Umbilical cord (tissue), 2 donors: ENCODE data around the gene FAM3B. TPM values are rescaled to one million over a fixed set of nuclear protein-coding genes. Genes with fewer than 3 reads are reported as not detected.
"Not testable (repeated sequence)": the region's sequence is repeated elsewhere in the genome, so short reads cannot be mapped to it uniquely, and the experiment has no call there.

Experiments used
- DNase-seq: peaks from one replicate; pipeline ENCODE4 v3.0.0-alpha.2; 2015; ENCODE audit warnings: low spot score
- total RNA-seq: library from RNA; depleted of rRNA; stranded (reverse); fragments of >200 nt; gene quantifications from one replicate; pipeline ENCODE4 v1.2.3, GENCODE V29; 2014; ENCODE audit warnings: low replicate concordance; ENCODE audit not compliant: insufficient read depth

Gene FAM3B
- total RNA-seq, 1 donor from 2014 or later = 0.72 TPM

- DNase-seq = no peak
These were observed 33.2 kb downstream of the FAM3B start for GRCh38 chr21:41349619-41350390.

GRCh38 chr21:41350436-41351155 lies 34.0 kb downstream of the FAM3B start:
- DNase-seq = no peak

GRCh38 chr21:41357546-41357945 lies 40.9 kb downstream of the FAM3B start:
- DNase-seq = no peak

DNA sequence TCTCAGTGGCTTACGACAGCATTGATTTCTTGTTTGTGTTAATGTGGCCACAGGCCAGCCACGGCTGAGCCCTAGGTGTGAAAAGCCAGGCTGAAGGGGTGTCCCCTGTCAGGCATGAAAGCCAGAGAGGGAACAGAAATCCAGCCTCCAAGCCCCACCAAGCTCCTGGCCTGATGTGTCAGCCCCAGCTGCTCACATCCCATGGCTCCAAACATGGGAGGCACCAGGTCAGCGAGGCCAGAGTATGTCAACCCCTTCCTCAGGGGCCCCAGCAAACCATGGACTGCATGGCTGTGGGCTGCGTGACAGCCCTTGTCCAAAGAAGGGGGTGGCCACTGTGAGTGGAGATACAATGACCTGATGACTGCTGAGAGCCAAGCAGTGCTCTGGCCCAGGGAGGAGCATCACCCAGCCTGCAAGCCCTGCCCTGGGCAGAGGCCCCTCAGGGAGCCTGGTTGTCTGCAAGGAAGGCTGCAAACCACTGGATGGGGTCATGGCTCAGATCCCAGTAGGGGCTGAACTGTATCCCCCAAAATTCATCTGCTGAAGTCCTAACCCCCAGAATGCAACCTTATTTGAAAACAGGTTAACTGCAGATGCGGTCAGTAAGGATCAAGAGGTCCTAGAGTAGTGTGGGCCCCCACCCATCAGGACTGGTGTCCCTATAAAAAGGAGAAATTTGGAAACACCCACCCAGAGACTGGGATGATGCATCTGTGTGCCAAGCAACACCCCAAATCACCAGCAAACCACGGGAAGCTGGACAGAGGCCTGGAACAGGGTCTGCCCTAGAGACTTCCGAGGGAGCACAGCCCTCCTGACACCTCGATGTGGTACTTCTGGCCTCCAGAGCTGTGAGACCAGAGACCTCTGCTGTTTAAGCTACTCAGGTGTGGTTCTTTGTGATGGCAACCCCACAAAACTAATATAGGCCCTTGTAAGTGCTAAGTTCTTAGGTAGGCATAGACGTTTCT lies 41.9 kb downstream of the FAM3B start:
- no peak for DNase-seq

GRCh38 chr21:41359286-41359685 lies 42.7 kb downstream of the FAM3B start:
- DNase-seq = no peak

DNA sequence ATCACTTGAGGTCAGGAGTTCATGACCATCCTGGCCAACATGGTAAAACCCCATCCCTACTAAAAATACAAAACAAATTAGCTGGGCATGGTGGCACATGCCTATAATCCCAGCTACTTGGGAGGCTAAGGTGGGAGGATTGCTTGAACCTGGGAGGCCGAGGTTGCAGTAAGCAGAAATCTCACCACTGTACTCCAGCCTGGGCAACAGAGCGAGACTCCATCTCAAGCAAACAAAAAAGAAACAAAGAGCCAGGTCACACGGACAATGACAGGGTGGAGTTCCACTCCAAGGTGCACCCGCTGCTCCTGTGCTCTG lies 43.1 kb downstream of the FAM3B start:
- not testable (repeated sequence) for DNase-seq

- DNase-seq = peak; percentile 47
These were observed 43.6 kb downstream of the FAM3B start for GRCh38 chr21:41360072-41360821.

GRCh38 chr21:41361053-41361785 lies 44.6 kb downstream of the FAM3B start:
- DNase-seq = no peak

DNA sequence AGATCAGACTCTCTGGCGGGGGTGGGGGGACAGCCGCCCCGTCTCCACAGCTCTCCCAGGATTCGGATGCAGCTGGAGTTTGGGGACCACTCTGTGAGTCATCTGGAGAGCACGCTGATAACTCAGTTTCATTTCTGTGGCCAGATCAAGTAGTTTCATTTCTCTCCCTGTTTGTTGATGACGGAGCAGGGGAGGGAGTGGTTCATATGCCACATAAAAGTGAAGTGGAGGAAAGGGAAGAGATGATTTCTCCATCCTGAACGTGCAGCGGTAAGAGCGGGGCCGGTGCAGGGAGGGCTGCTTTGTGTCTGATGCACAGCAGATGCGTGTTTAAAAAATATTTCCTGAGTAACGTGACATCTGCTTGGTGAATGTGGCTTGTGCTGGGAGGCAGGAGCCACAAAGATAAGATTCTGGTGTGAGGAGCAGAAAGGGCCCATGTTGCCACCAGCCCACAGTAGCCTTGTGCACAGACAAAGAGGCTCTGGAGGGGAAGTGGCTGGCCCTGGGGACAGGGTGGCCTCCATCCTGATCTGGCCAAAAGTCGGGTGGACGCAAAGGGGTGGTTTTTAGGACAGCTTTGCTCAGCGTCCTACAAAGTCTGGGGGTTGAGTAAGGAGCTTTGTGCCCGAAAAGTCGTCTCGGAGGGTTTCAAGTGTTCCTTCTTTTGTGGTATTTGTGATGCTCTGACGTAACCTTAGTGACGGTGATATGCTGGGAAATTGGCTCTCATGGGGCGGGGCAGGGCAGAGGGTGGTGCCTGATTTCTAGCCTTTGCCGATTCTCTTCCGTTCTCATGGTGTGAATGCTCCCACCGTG lies 45.4 kb downstream of the FAM3B start, which contains the start of gene MX2:
TSS of gene MX2 (plus strand) at position 242 of the 819 bp plus-strand sequence. CDS start 14,880 bp downstream, outside the sequence.
- DNase-seq = peak; percentile 84

GRCh38 chr21:41362605-41363369 lies 46.2 kb downstream of the FAM3B start:
- no peak for DNase-seq

DNA sequence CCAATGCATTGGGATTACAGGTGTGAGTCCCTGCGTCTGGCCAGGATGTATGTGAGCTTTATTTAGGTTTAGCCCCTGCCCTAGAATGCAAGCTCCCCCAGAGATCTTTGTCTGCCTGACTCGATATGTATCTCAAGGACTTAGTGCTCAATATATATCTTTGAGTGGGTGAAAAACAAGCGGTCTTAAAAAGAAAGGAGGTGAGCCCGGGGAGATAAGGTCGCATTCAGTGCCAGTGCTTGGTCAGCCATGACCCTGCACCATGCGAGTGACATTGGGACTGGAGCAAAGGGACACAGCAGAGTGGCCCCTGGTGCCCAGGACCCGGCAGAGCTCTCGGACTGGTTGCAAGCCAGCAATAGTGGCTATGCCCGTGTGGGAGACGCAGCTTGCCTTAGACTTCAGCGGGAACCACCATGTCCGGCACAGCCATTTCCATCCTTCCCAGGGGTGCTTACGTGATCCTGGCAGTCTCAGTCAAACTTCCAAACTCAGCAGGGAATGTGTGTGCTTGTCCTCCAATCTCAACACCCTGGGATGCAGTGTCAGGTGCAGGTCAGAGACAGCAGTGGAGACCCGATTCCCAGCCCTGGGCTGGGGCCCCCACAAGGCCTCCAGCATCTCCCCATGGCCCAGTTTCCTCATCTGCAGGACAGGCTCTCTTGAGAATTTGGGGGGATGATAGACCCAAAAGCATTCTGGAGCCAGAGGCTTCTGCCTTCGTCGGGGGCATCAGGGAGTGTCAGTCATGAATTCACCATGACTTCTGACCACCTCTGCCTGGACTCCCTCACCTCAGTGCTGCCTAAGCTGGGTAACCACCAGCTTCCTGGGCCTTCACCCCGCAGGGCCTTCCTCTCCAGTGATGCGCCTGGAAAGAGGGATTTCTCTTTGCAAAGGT lies 47.0 kb downstream of the FAM3B start:
- no peak for DNase-seq

GRCh38 chr21:41364308-41364707 lies 47.7 kb downstream of the FAM3B start:
- DNase-seq = no peak

- no peak for DNase-seq
These were observed 48.9 kb downstream of the FAM3B start for GRCh38 chr21:41365377-41366107.

DNA sequence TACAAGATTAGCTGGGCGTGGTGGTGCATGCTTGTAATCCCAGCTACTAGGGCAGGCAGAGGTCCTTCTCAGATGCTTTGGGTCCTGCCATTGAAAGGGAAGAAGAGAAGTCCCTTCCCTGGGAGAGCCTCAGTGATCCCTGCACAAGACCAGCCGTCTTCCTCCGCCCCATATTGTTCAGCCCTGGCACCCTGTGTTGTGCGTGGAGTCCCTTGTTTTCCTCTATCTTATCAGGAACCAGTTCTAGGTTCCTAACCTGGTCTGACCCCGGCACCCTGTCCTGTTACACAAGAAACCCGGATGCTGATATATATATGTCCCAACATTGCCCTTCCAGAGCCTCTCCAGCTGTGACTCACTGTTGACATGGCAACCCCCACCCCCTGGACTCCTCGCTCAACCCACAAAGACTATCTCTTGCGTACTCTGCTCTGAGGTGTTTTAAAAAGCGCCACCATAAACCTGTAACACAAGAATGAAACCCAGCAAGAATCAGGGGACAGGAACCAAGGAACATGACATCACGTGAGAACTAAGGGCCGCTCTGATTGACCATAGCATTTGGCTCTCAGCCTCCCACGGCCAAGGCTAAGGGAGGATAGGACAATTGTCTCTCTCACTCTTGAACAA lies 50.0 kb downstream of the FAM3B start:
- peak; percentile 79 for DNase-seq

DNA sequence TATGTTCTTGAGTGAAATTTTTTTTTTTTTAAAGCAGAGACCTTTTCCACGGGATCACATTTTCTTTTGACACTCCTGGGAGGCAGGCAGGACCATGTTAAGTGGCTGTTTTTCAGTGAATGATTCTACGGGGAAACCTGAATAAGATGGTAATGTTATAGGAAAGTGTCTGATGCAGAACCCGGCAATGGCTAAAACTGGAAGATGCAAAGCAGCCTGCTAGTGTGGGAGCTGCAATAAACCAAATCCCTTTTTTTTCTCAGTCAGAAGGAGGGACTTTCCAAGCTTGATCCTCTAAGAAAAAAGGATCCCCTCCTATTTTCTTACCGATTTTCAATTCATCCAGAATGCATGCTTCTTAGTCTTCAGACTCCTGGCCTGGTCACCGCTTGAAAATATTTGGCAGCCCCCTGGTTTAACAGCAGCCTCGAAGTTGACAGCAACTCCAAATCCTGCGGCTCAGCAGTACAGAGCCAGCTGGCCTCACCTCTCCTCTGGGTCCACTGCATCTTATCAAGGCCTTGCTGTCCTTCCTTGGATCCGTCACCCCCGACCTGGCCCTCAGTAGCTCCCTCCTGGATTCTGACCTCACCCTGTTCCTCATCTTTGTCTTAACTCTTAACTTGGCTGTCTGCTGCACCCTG lies 50.8 kb downstream of the FAM3B start:
- DNase-seq = peak; percentile 26
